Left ventricle myocardium inferior (tissue), 1 donor: Measurements from ENCODE around the gene BRI3. TPM values are rescaled to one million over a fixed set of nuclear protein-coding genes. Genes with fewer than 3 reads are reported as not detected.

Source experiments
- DNase-seq: peaks from one replicate; pipeline ENCODE4 v3.0.0-alpha.2; 2020
- H3K27ac ChIP-seq: fragments of 200-600 bp; replicated peaks from 2 replicates; pipeline ENCODE4 v1.8.0; 2021
- H3K27me3 ChIP-seq: fragments of 200-600 bp; 2 replicates; pipeline ENCODE4 v1.8.0; 2021; ENCODE audit warnings: low read depth
- H3K36me3 ChIP-seq: fragments of 200-600 bp; 2 replicates; pipeline ENCODE4 v1.8.0; 2021
- H3K4me1 ChIP-seq: fragments of 200-600 bp; 2 replicates; pipeline ENCODE4 v1.8.0; 2021
- H3K4me3 ChIP-seq: fragments of 200-600 bp; 2 replicates; pipeline ENCODE4 v1.8.0; 2021; ENCODE audit warnings: mild to moderate bottlenecking, moderate library complexity
- H3K9me3 ChIP-seq: fragments of 200-600 bp; replicated peaks from 2 replicates; pipeline ENCODE4 v1.8.0; 2021
- CTCF ChIP-seq: fragments of 200-600 bp; IDR thresholded peaks from 2 replicates; pipeline ENCODE4 v1.8.0; 2021; ENCODE audit warnings: antibody characterized with exemption, mild to moderate bottlenecking, borderline replicate concordance
- intact Hi-C: fragments of 100-400 bp; cut with micrococcal nuclease; formaldehyde crosslinking; loops from one replicate; pipeline ENCODE4 v1.11.0; 2022
- total RNA-seq: library from RNA; stranded (reverse); fragmentation: NEBNext Ultra II Directional; extraction: Animal tissue kit (Norgen Biotek cat#: 25700); gene quantifications from one replicate; pipeline ENCODE4 v1.2.1, GENCODE V29; 2021
- donor health status: DM: no; HTN: yes; CAD: no; lungs with severe emphysema.

The BRI3 gene
- total RNA-seq, 1 donor from 2014 or later = 201 TPM

- intact Hi-C loops = no loop called here
- no peak for DNase-seq
- TF ChIP-seq CTCF = no peak
Measured at GRCh38 chr7:98280296-98280695, 1.2 kb upstream of the BRI3 start.

GRCh38 chr7:98281757-98282606 is 496 bp downstream of the BRI3 start:
- H3K27ac ChIP-seq = peak overlapping the region; percentile 98
- H3K4me1 ChIP-seq = peaks cover 62% of the 10 kb centered on the region
- no peak for DNase-seq
- TF ChIP-seq CTCF = no peak
- H3K27me3 ChIP-seq = no peaks in the 10 kb centered on the region
- H3K4me3 ChIP-seq = peak overlapping the region; percentile 89
- no peaks in the 10 kb centered on the region for H3K9me3 ChIP-seq
- H3K36me3 ChIP-seq = no peaks in the 10 kb centered on the region
- intact Hi-C loops = no loop called here

More at GRCh38 chr7:98280296-98280695, 1.2 kb upstream of the BRI3 start:
- Histone ChIP-seq H3K27me3 (no peaks in the 10 kb centered on the region), H3K4me1 (peaks cover 54% of the 10 kb centered on the region), H3K36me3 (no peaks in the 10 kb centered on the region), H3K9me3 (no peaks in the 10 kb centered on the region), H3K4me3 (peak overlapping the region; percentile 89), H3K27ac (peak overlapping the region; percentile 98)

- no peaks in the 10 kb centered on the region for H3K36me3 ChIP-seq
- no peaks in the 10 kb centered on the region for H3K9me3 ChIP-seq
- H3K4me3 ChIP-seq = peak overlapping the region; percentile 89
- intact Hi-C loops = no loop called here
- no peak for TF ChIP-seq CTCF
- H3K4me1 ChIP-seq = peaks cover 70% of the 10 kb centered on the region
- H3K27ac ChIP-seq = peak overlapping the region; percentile 98
- no peak for DNase-seq
- H3K27me3 ChIP-seq = no peaks in the 10 kb centered on the region
Measured at GRCh38 chr7:98282703-98283102, 1.2 kb downstream of the BRI3 start.

GRCh38 chr7:98283127-98283886 is 1.8 kb downstream of the BRI3 start:
- no peaks in the 10 kb centered on the region for H3K36me3 ChIP-seq
- no peak for TF ChIP-seq CTCF
- peak overlapping the region; percentile 98 for H3K27ac ChIP-seq
- DNase-seq = peak; percentile 39
- no peaks in the 10 kb centered on the region for H3K9me3 ChIP-seq
- intact Hi-C loops = no loop called here
- H3K27me3 ChIP-seq = no peaks in the 10 kb centered on the region
- H3K4me1 ChIP-seq = peaks cover 76% of the 10 kb centered on the region
- H3K4me3 ChIP-seq = peak overlapping the region; percentile 89

- Histone ChIP-seq H3K9me3 (no peaks in the 10 kb centered on the region), H3K4me3 (peak overlapping the region; percentile 89), H3K27ac (peak overlapping the region; percentile 98), H3K36me3 (no peaks in the 10 kb centered on the region), H3K4me1 (peaks cover 81% of the 10 kb centered on the region), H3K27me3 (no peaks in the 10 kb centered on the region)
- no peak for TF ChIP-seq CTCF
- intact Hi-C loops = no loop called here
- no peak for DNase-seq
Measured at GRCh38 chr7:98283887-98284222, 2.4 kb downstream of the BRI3 start.
